Hepatocyte (in vitro differentiated cells): Measurements from ENCODE around the gene KCNJ13.

Experiments
- EZH2 ChIP-seq: fragments of 200-600 bp; sonication (generic); IDR thresholded peaks from 2 replicates; pipeline ENCODE4 v1.6.1; 2016; ENCODE audit warnings: antibody characterized with exemption, mild to moderate bottlenecking, borderline replicate concordance
- EZH2phosphoT487 ChIP-seq: fragments of 200-600 bp; sonication (generic); IDR thresholded peaks from one replicate; pipeline ENCODE4 v1.6.1; 2018; ENCODE audit warnings: antibody characterized with exemption, mild to moderate bottlenecking, low read depth, moderate library complexity; ENCODE audit not compliant: unreplicated experiment, severe bottlenecking
- TF ChIP-seq, protein P1 (sequence below): fragments of 200-600 bp; sonication (generic); IDR thresholded peaks from 2 replicates; pipeline ENCODE4 v1.5.1; 2016; ENCODE audit warnings: antibody characterized with exemption, mild to moderate bottlenecking; ENCODE audit not compliant: poor library complexity

DNA sequence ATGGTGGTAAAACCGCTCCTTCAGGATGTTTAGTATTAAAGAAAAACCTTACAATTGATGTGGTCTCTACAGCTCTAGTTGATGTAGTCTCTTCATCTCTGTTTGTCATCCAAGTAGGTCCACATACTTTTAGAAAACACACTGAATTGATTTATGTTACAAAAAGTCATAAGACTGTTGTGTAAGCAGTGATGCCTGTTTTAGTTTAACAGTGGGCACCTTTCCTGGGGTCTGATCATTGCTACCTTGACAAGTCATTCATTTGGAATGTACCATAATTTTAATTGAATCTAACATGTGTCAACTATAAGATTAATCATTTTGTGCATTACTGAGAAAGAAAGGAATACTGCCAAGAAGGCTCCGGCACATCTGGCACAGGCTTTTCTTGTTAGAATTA is 44.9 kb downstream of the KCNJ13 start:
- TF ChIP-seq EZH2 (no peak), EZH2phosphoT487 (no peak)
- TF ChIP-seq, protein P1, sequence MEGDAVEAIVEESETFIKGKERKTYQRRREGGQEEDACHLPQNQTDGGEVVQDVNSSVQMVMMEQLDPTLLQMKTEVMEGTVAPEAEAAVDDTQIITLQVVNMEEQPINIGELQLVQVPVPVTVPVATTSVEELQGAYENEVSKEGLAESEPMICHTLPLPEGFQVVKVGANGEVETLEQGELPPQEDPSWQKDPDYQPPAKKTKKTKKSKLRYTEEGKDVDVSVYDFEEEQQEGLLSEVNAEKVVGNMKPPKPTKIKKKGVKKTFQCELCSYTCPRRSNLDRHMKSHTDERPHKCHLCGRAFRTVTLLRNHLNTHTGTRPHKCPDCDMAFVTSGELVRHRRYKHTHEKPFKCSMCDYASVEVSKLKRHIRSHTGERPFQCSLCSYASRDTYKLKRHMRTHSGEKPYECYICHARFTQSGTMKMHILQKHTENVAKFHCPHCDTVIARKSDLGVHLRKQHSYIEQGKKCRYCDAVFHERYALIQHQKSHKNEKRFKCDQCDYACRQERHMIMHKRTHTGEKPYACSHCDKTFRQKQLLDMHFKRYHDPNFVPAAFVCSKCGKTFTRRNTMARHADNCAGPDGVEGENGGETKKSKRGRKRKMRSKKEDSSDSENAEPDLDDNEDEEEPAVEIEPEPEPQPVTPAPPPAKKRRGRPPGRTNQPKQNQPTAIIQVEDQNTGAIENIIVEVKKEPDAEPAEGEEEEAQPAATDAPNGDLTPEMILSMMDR: no peak
